Muscle layer of colon (tissue), 2 donors: ENCODE data around the gene JAM2.

ENCODE experiments used
- H3K27ac ChIP-seq: one replicate; pipeline ENCODE4 v1.7.0; 2013; ENCODE audit warnings: low read depth, mild to moderate bottlenecking, low read length, moderate library complexity
- H3K27me3 ChIP-seq, 2 donors: one replicate each; pipeline ENCODE4 v1.7.0; 2013; ENCODE audit warnings: low read length in 2 of 2, mild to moderate bottlenecking in 2 of 2; ENCODE audit not compliant: insufficient read depth in 2 of 2, control insufficient read depth in 1 of 2
- H3K36me3 ChIP-seq: one replicate; pipeline ENCODE4 v1.7.0; 2013; ENCODE audit warnings: mild to moderate bottlenecking, low read length; ENCODE audit not compliant: insufficient read depth
- H3K4me1 ChIP-seq: one replicate; pipeline ENCODE4 v1.7.0; 2013; ENCODE audit warnings: mild to moderate bottlenecking, low read length; ENCODE audit not compliant: insufficient read depth
- H3K4me3 ChIP-seq, 2 donors: one replicate each; pipeline ENCODE4 v1.7.0; 2013; ENCODE audit warnings: low read length in 2 of 2, low read depth in 1 of 2, mild to moderate bottlenecking in 1 of 2, moderate library complexity in 1 of 2
- H3K9ac ChIP-seq: one replicate; pipeline ENCODE4 v1.7.0; 2013; ENCODE audit warnings: low read length
- H3K9me3 ChIP-seq: one replicate; pipeline ENCODE4 v1.7.0; 2013; ENCODE audit warnings: mild to moderate bottlenecking, low read length
- donor health status: abdominal sarcoma.
- donor health status: Adenocarcinoma of cecum.

Gene JAM2

GRCh38 chr21:25649146-25649545 is 10.1 kb downstream of the JAM2 start:
- H3K9ac ChIP-seq = no peak overlapping the region
- H3K27ac ChIP-seq = no peak overlapping the region
- H3K4me3 ChIP-seq = no peak overlapping the region
- no peaks in the 10 kb centered on the region for H3K27me3 ChIP-seq
- H3K9me3 ChIP-seq = no peaks in the 10 kb centered on the region
- no peaks in the 10 kb centered on the region for H3K36me3 ChIP-seq
- peaks cover 9% of the 10 kb centered on the region for H3K4me1 ChIP-seq

- H3K4me3 ChIP-seq = no peak overlapping the region
- no peaks in the 10 kb centered on the region for H3K9me3 ChIP-seq
- H3K27me3 ChIP-seq = no peaks in the 10 kb centered on the region
- H3K27ac ChIP-seq = no peak overlapping the region
- H3K36me3 ChIP-seq = no peaks in the 10 kb centered on the region
- no peak overlapping the region for H3K9ac ChIP-seq
- no peaks in the 10 kb centered on the region for H3K4me1 ChIP-seq
These were observed 17.4 kb downstream of the JAM2 start for GRCh38 chr21:25656412-25656811.

- no peaks in the 10 kb centered on the region for H3K9me3 ChIP-seq
- no peak overlapping the region for H3K27ac ChIP-seq
- no peak overlapping the region for H3K4me3 ChIP-seq
- no peaks in the 10 kb centered on the region for H3K27me3 ChIP-seq
- no peaks in the 10 kb centered on the region for H3K4me1 ChIP-seq
- no peak overlapping the region for H3K9ac ChIP-seq
- no peaks in the 10 kb centered on the region for H3K36me3 ChIP-seq
These were observed 18.1 kb downstream of the JAM2 start for GRCh38 chr21:25657140-25657539.

- Histone ChIP-seq H3K9me3 (no peaks in the 10 kb centered on the region), H3K36me3 (no peaks in the 10 kb centered on the region), H3K27me3 (no peaks in the 10 kb centered on the region), H3K27ac (no peak overlapping the region), H3K4me1 (no peaks in the 10 kb centered on the region), H3K9ac (no peak overlapping the region), H3K4me3 (no peak overlapping the region)
These were observed 19.5 kb downstream of the JAM2 start for GRCh38 chr21:25658427-25659035.

GRCh38 chr21:25660233-25660632 is 21.2 kb downstream of the JAM2 start:
- no peaks in the 10 kb centered on the region for H3K4me1 ChIP-seq
- no peak overlapping the region for H3K27ac ChIP-seq
- H3K36me3 ChIP-seq = no peaks in the 10 kb centered on the region
- H3K9ac ChIP-seq = no peak overlapping the region
- H3K9me3 ChIP-seq = no peaks in the 10 kb centered on the region
- no peaks in the 10 kb centered on the region for H3K27me3 ChIP-seq
- no peak overlapping the region for H3K4me3 ChIP-seq

- no peaks in the 10 kb centered on the region for H3K9me3 ChIP-seq
- no peaks in the 10 kb centered on the region for H3K27me3 ChIP-seq
- no peak overlapping the region for H3K27ac ChIP-seq
- no peak overlapping the region for H3K9ac ChIP-seq
- H3K36me3 ChIP-seq = no peaks in the 10 kb centered on the region
- H3K4me3 ChIP-seq = no peak overlapping the region
- H3K4me1 ChIP-seq = peaks cover 3% of the 10 kb centered on the region
These were observed 25.5 kb downstream of the JAM2 start for GRCh38 chr21:25664491-25664931.

GRCh38 chr21:25670726-25671125 is 31.7 kb downstream of the JAM2 start:
- Histone ChIP-seq H3K36me3 (no peaks in the 10 kb centered on the region), H3K4me1 (peaks cover 3% of the 10 kb centered on the region), H3K27ac (no peak overlapping the region), H3K4me3 (no peak overlapping the region), H3K27me3 (no peaks in the 10 kb centered on the region), H3K9me3 (no peaks in the 10 kb centered on the region), H3K9ac (no peak overlapping the region)

- no peaks in the 10 kb centered on the region for H3K27me3 ChIP-seq
- no peak overlapping the region for H3K4me3 ChIP-seq
- H3K4me1 ChIP-seq = no peaks in the 10 kb centered on the region
- H3K36me3 ChIP-seq = no peaks in the 10 kb centered on the region
- H3K9me3 ChIP-seq = no peaks in the 10 kb centered on the region
- H3K27ac ChIP-seq = no peak overlapping the region
- H3K9ac ChIP-seq = no peak overlapping the region
These were observed 37.4 kb downstream of the JAM2 start for GRCh38 chr21:25676451-25676850.

- Histone ChIP-seq H3K27me3 (no peaks in the 10 kb centered on the region), H3K4me1 (peaks cover 7% of the 10 kb centered on the region), H3K36me3 (no peaks in the 10 kb centered on the region), H3K27ac (no peak overlapping the region), H3K9me3 (no peaks in the 10 kb centered on the region), H3K9ac (no peak overlapping the region), H3K4me3 (no peak overlapping the region)
These were observed 43.3 kb downstream of the JAM2 start for GRCh38 chr21:25682382-25682781.

GRCh38 chr21:25687787-25688186 is 48.7 kb downstream of the JAM2 start:
- H3K27ac ChIP-seq = no peak overlapping the region
- no peak overlapping the region for H3K4me3 ChIP-seq
- H3K9ac ChIP-seq = no peak overlapping the region
- H3K36me3 ChIP-seq = peaks cover 5% of the 10 kb centered on the region
- H3K4me1 ChIP-seq = peaks cover 7% of the 10 kb centered on the region
- H3K9me3 ChIP-seq = no peaks in the 10 kb centered on the region
- H3K27me3 ChIP-seq = no peaks in the 10 kb centered on the region

- Histone ChIP-seq H3K36me3 (peaks cover 5% of the 10 kb centered on the region), H3K9ac (no peak overlapping the region), H3K4me3 (no peak overlapping the region), H3K9me3 (no peaks in the 10 kb centered on the region), H3K27ac (no peak overlapping the region), H3K27me3 (no peaks in the 10 kb centered on the region), H3K4me1 (peaks cover 7% of the 10 kb centered on the region)
These were observed 49.5 kb downstream of the JAM2 start for GRCh38 chr21:25688275-25689155.
